NCI-H345 treated with DMSO at 0.1 percent for 48 hours (cell line): ENCODE data around the gene ARHGAP24.
"Not testable (repeated sequence)": the region's sequence is repeated elsewhere in the genome, so short reads cannot be mapped to it uniquely, and the experiment has no call there.

ENCODE experiments used
- DNase-seq: peaks from one replicate; lab custom pipeline; 2025; ENCODE audit not compliant: unreplicated experiment; lab: John Stamatoyannopoulos, UW

ARHGAP24 gene

GRCh38 chr4:85482010-85482738, 7.2 kb downstream of the ARHGAP24 start:
- no peak for DNase-seq

- no peak for DNase-seq
Observed at GRCh38 chr4:85486425-85487086, 11.6 kb downstream of the ARHGAP24 start.

DNA sequence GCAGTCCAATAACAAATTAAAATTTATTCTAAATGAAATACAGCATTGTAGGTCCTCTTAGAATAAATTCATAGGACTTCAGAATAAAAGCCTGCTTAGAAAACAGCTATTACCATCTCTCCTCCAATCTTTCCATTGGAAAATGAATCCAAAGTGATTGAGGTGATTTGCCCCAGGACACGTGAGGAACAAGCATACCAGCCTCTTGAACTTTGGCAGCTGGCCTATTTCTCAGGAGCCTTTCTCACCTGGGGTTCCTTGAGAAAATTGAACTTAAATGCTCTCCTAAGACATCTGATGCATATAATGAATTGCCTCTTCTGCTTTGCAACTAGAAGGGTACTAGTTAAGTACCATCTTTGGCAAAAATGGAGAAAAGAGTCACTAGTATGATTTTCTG, 13.5 kb downstream of the ARHGAP24 start:
- no peak for DNase-seq

DNA sequence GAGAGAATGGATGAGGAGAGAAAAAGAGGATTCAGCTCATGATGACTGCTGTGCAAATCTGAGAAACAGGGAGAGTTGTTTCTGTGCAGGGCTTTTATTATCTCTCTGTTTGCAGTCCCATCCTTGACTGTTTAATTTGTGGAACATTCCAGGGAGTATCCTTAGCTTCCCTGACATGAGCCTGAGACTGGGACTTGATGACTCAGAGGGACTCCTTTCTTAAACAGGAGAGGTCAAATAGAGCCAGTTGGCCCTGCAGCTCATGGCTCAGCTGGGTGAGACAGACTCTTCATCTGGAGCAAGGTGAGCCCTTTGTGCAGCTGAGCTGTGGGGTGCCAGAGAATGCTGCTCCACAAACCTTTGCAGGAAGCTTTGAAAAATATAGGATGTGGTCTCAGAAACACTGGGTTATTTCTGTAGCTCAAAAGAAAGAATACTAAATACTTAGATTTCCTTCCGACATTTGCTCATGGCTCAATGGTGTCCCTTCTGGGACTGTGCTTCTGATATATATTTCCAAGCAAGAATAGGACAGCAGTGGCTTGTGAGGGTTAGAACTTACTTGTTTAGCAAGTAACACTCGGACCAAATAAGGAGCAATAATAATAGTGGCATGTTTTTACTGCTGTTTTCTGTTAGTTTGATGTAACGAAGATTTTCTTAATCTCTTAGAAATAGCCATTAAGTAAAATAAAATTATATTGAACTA, 14.5 kb downstream of the ARHGAP24 start:
- DNase-seq: no peak

- DNase-seq: peak; percentile 36
Observed at GRCh38 chr4:85491527-85491926, 16.6 kb downstream of the ARHGAP24 start.

- no peak for DNase-seq
Observed at GRCh38 chr4:85492336-85492735, 17.4 kb downstream of the ARHGAP24 start.

- DNase-seq: no peak
Observed at GRCh38 chr4:85495621-85496020, 20.7 kb downstream of the ARHGAP24 start.

- DNase-seq: no peak
Observed at GRCh38 chr4:85496126-85496849, 21.3 kb downstream of the ARHGAP24 start.

- no peak for DNase-seq
Observed at GRCh38 chr4:85496933-85497332, 22.0 kb downstream of the ARHGAP24 start.

DNA sequence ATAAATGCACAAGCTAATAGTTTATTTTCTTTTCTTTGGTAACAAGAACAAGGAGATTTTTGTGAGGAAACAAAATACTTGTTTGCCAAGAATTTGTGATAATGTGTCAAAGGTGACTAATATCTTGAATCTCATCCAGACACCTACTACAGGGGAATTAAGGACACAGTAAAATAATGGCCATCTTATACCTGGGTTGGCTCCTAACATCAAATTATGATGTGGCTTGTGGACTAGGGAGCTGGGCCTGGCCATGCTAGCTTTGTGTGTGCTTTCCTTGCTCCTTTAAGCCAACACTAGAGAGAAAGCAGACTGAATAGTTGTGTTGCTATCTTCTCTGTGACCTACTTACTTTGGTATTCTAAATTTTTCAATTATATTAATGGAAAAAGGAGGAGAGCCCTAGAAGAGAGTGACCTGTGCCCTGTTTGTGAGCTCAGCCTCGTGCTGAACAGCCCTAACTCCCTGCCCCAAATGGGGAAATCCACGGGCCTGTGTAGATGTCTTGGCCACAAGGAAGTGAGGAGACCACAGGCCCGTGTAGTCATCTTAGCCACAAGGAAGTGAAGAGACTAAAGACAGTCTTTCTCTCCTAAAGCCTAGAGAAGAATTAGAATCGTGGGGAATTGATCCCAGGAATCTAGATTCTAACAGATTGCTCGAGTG, 23.3 kb downstream of the ARHGAP24 start:
- DNase-seq: no peak

- DNase-seq: no peak
Observed at GRCh38 chr4:85499573-85499972, 24.6 kb downstream of the ARHGAP24 start.

- no peak for DNase-seq
Observed at GRCh38 chr4:85500110-85500867, 25.3 kb downstream of the ARHGAP24 start.

DNA sequence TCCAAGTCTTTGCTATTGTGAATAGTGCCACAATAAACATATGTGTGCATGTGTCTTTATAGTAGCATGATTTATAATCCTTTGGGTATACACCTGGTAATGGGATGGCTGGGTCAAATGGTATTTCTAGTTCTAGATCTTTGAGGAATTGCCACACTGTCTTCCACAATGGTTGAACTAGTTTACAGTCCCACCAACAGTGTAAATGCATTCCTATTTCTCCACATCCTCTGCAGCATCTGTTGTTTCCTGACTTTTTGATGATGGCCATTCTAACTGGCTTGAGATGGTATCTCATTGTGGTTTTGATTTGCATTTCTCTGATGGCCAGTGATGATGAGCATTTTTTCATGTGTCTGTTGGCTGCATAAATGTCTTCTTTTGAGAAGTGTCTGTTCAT, 26.2 kb downstream of the ARHGAP24 start:
- DNase-seq: not testable (repeated sequence)

DNA sequence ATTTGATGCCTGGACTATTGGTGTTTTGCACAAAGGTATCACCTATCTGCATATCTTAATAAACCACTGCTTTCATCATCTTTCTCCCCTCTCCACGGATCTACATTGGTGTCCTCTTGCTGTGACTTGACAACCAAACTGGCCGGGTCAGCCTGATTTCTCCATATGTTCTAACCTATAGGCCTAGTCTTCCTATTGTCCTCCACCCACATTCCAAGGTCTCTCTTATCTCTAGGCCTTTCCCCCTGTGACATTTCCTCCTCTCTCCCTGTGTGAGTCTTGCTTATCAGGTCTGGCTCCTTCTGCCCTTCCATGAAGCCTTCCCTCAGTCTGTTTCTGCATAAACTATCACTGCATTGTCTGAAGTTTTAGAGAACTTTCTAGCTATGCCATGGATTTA, 33.7 kb downstream of the ARHGAP24 start:
- no peak for DNase-seq

DNA sequence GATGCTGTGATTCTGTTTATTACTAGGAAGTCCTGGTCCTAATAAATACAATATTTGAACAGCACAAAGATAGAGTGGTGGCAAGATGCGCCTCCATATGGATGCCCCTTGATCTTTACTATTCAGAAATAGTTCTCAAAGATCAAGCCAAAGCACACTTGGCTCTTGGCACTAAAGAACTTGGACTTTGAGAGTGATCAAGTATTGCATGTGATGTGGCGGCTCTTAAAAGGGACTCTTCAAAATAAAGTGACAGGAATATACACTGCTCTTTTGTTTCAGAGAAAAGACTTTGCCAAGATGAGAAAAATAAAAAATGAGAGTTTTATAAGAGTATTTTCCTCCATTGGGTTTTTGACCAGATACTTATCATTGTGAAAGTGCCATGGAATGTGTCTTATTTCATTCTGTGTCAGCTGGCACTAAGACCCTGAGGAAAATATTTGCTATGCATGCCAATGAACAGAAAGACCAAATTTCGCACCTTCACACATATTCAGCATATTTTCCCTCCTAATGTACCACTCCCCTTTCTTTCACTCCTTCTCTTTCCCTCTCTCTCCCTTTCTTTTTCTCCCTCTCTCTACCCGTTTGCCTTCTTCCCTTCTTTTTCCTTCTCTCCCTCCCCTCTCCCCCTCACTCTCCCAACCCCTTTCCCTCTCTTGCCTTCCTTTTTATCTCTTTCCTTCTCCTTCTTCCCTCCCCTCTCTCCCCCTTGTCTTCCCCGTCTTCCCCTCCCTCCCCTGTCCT, 35.1 kb downstream of the ARHGAP24 start:
- no peak for DNase-seq

- DNase-seq: no peak
Observed at GRCh38 chr4:85510632-85510984, 35.7 kb downstream of the ARHGAP24 start.

GRCh38 chr4:85512446-85513205, 37.7 kb downstream of the ARHGAP24 start:
- DNase-seq: no peak

DNA sequence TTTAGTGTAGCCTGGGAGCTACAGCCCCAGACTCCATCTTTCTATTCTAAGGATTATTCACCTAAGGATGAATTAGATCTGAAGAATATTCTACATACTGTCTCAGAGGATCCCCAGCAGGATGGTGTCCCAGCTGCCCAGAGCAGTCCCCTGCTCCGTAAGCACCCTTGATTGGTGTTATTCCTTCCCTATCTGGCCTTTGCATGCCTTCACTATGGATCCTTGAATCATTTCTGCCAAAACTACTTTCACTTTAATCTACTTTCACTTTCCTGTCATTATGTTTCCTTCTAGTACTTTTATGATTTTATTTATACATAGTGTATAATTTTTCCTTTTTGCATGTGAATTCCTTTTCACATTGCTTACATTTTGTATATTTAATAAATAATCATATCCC, 39.2 kb downstream of the ARHGAP24 start:
- no peak for DNase-seq

DNA sequence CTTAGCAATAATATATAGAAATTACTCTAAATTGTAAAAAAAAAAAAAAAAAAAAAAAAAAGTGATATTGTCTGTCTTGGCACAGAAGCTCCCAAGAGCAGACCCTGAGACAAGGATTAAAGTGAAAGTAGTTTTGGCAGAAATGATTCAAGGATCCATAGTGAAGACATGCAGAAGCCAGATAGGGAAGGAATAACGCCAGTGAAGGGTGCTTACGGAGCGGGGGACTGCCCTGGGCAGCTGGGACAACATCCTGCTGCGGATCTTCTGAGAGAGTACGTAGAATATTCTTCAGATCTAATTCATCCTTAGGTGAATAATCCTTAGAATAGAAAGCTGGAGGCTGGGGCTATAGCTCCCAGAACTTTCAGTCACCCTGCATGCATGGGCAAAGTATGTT, 39.8 kb downstream of the ARHGAP24 start:
- no peak for DNase-seq
